ENCODE data around the gene EIF4E1B.

DNA sequence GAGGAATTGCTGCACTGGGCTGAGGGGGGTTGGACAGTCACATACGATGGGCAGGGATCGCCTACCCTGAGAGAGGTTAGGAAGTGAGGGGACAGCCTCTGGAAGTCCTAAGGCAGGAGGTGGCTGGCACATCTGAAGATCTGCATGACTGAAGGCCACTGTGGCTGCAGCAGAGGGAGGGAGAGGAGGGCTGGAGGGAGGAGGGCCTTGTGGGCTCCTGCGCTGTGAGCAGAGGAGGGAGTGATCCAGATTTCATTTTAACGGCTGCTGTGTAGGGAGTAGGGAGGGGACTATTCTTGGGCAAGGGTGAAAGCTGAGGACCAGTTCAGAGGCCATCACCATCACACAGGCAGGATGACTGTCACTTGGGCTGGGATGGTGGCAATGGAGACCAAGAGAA, 7.1 kb downstream of the EIF4E1B start:
- TF ChIP-seq, protein P1, sequence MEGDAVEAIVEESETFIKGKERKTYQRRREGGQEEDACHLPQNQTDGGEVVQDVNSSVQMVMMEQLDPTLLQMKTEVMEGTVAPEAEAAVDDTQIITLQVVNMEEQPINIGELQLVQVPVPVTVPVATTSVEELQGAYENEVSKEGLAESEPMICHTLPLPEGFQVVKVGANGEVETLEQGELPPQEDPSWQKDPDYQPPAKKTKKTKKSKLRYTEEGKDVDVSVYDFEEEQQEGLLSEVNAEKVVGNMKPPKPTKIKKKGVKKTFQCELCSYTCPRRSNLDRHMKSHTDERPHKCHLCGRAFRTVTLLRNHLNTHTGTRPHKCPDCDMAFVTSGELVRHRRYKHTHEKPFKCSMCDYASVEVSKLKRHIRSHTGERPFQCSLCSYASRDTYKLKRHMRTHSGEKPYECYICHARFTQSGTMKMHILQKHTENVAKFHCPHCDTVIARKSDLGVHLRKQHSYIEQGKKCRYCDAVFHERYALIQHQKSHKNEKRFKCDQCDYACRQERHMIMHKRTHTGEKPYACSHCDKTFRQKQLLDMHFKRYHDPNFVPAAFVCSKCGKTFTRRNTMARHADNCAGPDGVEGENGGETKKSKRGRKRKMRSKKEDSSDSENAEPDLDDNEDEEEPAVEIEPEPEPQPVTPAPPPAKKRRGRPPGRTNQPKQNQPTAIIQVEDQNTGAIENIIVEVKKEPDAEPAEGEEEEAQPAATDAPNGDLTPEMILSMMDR (IDR thresholded peaks at IDR 0.05), result no peak
- no peak for TF ChIP-seq POLR2A (IDR thresholded peaks at IDR 0.05)

Measured in lower leg skin (tissue), 3 donors.